ENCODE results near the gene NXPH1.

Gene NXPH1

DNA sequence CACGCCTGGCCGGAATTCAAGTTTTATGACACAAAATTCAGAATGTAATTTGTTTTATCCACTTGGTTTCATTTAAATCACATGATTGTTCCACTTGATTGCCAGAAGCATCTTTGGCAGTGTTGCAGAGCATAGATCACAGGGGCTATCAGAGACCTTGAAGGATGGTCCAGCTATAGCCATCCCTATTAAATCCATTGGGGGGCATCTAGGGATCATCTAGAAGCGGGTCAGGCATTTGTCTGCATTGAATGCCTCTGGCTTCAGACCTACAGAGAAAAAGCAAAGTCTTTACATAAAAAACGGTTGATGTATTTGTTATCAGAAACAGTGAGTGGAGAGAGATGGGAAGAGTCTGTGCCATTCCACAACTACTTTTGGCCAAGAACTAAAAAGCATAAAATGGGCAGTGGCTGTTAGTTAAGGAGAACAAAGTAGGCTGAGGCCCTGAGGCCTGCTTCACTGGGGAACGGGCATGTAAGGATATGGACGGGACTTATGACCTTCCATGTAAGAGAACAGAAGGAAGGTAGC is 146.3 kb downstream of the NXPH1 start:
- Mint-ChIP-seq H3K9me3 (no peaks in the 10 kb centered on the region), H3K27ac (no peak overlapping the region), H3K4me3 (no peak overlapping the region), H3K27me3 (ENCODE audit: low read depth, poor library complexity) (peaks cover 9% of the 10 kb centered on the region), H3K36me3 (ENCODE audit: low read depth) (no peaks in the 10 kb centered on the region), H3K4me1 (no peaks in the 10 kb centered on the region)
- DNase-seq = no peak
- TF ChIP-seq, protein P1, sequence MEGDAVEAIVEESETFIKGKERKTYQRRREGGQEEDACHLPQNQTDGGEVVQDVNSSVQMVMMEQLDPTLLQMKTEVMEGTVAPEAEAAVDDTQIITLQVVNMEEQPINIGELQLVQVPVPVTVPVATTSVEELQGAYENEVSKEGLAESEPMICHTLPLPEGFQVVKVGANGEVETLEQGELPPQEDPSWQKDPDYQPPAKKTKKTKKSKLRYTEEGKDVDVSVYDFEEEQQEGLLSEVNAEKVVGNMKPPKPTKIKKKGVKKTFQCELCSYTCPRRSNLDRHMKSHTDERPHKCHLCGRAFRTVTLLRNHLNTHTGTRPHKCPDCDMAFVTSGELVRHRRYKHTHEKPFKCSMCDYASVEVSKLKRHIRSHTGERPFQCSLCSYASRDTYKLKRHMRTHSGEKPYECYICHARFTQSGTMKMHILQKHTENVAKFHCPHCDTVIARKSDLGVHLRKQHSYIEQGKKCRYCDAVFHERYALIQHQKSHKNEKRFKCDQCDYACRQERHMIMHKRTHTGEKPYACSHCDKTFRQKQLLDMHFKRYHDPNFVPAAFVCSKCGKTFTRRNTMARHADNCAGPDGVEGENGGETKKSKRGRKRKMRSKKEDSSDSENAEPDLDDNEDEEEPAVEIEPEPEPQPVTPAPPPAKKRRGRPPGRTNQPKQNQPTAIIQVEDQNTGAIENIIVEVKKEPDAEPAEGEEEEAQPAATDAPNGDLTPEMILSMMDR (IDR thresholded peaks at IDR 0.05) = no peak

DNA sequence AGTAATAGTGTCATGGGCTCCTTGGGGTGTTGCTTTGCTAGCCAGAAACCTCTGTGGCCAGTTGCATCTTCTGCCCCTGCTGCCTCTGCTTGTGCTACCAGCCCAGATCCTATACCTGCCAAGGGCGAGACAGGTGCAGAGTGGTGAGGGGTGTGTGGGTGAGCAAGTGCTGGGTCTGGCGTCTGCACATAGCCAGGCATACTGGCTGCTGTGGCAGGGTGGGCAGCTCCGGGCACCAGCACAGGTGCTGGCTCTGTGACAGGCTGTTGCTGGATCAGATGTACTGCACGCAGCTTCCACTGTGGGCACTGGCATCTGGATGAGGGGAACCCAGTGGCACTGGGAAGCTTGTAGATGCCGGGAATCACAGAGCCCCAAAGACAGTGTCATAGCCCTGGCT is 148.4 kb downstream of the NXPH1 start:
- H3K4me3 Mint-ChIP-seq = no peak overlapping the region
- TF ChIP-seq, protein P1 (IDR thresholded peaks at IDR 0.05) = no peak

DNA sequence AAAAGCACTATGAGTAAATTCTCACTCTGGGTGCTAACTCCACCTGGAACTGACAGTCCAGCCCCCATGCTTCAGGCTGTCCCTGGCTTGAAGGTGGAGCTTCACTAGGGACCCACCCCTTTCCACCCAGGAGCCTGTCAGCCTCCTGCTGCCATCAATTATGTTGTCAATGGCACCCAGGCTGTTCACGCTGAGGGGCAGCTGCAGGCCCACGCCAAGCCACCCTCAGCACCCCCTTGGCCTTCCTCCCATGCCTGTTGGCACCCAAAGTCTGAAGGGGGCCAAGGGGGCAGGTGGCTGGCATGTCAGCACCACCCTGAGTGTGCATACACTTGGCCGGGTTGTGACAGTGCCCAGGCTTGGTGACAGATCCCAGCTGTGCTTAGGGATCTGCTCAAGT is 149.3 kb downstream of the NXPH1 start:
- TF ChIP-seq, protein P1 (IDR thresholded peaks at IDR 0.05) = no peak

More for the DNA sequence above, 148.4 kb downstream of the NXPH1 start:
- no peaks in the 10 kb centered on the region for H3K4me1 Mint-ChIP-seq
- no peak for DNase-seq
- H3K27ac Mint-ChIP-seq = no peak overlapping the region
- peaks cover 9% of the 10 kb centered on the region for H3K27me3 Mint-ChIP-seq (ENCODE audit: low read depth, poor library complexity)
- H3K36me3 Mint-ChIP-seq (ENCODE audit: low read depth) = no peaks in the 10 kb centered on the region
- H3K9me3 Mint-ChIP-seq = no peaks in the 10 kb centered on the region

DNA sequence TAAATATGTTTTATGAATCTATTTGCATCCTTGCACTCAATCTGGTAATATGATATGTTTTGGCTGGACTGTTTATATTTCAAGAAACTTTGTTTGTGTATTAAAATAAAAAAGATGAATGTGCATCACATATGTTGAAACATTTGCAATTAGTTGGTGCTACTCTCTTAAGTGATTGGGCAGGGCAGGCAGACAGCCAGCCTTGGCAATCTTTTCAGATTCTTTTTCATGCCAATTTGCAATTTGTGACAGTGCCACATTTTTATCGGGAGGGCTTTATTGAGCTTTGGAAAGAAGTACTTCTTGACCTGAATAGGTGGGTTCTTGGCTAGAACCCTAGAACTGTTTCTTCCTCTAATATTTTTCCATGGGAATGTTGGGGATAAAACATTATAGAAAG is 152.2 kb downstream of the NXPH1 start:
- no peak overlapping the region for H3K27ac Mint-ChIP-seq
- no peaks in the 10 kb centered on the region for H3K9me3 Mint-ChIP-seq
- H3K4me1 Mint-ChIP-seq = no peaks in the 10 kb centered on the region
- TF ChIP-seq, protein P1 (IDR thresholded peaks at IDR 0.05) = no peak
- H3K36me3 Mint-ChIP-seq (ENCODE audit: low read depth) = no peaks in the 10 kb centered on the region
- H3K27me3 Mint-ChIP-seq (ENCODE audit: low read depth, poor library complexity) = peaks cover 5% of the 10 kb centered on the region
- H3K4me3 Mint-ChIP-seq = no peak overlapping the region
- no peak for DNase-seq

More for the DNA sequence above, 149.3 kb downstream of the NXPH1 start:
- Mint-ChIP-seq H3K27me3 (ENCODE audit: low read depth, poor library complexity) (peaks cover 9% of the 10 kb centered on the region), H3K36me3 (ENCODE audit: low read depth) (no peaks in the 10 kb centered on the region), H3K27ac (no peak overlapping the region), H3K9me3 (no peaks in the 10 kb centered on the region), H3K4me3 (no peak overlapping the region), H3K4me1 (no peaks in the 10 kb centered on the region)
- DNase-seq = peak; percentile 4

DNA sequence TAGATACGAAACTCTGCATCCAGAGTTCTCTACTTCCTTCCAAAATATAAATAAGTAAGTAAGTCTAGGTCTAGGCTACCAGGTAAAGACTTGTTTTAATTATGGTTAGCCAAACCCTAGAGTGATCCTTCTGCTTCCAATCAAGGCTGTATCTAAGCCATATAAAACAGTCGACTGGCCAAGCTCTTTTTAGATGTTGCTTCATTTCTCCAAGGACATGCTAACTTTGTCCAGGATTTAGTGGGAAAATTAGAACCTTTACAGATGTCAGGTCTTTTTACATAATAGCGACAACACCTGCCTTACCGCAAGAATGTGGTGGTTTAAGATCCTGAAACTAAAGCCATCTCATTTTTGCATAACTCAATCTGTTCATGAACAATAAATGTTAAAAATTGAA is 156.8 kb downstream of the NXPH1 start:
- H3K4me1 Mint-ChIP-seq = no peaks in the 10 kb centered on the region

DNA sequence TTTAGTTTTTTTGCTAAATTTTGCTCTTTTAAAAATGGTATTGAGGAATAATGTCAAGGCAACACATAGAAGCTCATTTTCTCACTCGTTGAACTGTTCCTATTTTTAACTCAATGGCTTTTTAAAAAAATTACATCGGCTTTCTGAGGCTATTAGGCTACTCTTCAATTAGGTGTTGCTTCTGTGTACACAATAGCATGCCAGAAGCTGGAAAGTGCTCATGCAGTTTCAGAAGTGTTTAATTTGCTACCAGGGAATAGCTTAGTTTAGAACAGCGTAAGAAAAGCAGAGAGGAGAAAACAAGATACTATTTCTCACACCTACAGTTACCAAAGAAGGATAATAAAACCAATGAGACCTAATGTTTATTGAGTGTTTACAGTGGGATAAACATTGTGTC is 157.4 kb downstream of the NXPH1 start:
- no peaks in the 10 kb centered on the region for H3K9me3 Mint-ChIP-seq
- H3K27me3 Mint-ChIP-seq (ENCODE audit: low read depth, poor library complexity) = no peaks in the 10 kb centered on the region
- TF ChIP-seq, protein P1 (IDR thresholded peaks at IDR 0.05) = no peak
- H3K27ac Mint-ChIP-seq = no peak overlapping the region
- H3K4me3 Mint-ChIP-seq = no peak overlapping the region
- no peak for DNase-seq
- no peaks in the 10 kb centered on the region for H3K4me1 Mint-ChIP-seq
- H3K36me3 Mint-ChIP-seq (ENCODE audit: low read depth) = no peaks in the 10 kb centered on the region

More for the DNA sequence above, 156.8 kb downstream of the NXPH1 start:
- no peak for DNase-seq
- Mint-ChIP-seq H3K27ac (no peak overlapping the region), H3K36me3 (ENCODE audit: low read depth) (no peaks in the 10 kb centered on the region), H3K27me3 (ENCODE audit: low read depth, poor library complexity) (no peaks in the 10 kb centered on the region), H3K9me3 (no peaks in the 10 kb centered on the region), H3K4me3 (no peak overlapping the region)
- TF ChIP-seq, protein P1 (IDR thresholded peaks at IDR 0.05) = no peak

All from nephron progenitor cell (in vitro differentiated cells).